ENCODE results near the gene SBF2.

Gene SBF2

DNA sequence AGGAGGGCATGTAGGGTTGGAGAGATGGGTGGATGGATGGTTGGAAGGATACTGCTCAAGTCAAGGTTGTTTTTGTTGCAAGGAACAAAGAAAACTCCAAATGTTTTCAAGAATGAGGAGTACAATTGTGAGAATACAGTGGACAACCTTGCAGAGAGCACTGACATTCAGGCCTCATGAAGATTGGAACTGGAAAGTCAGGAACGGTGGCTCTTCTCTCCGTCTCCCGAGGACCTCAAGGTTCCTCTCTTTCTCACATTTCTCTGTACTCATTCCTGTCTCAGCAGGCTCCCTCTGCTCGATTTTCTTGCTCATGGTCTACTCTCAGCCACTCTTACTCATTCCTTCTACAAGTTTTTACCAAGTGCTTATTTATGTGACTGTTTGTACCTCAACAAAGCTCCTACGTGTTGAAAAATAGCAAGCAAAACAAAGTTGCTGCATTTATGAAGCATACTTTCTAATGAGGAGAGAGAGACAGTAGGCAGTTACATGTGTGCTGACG lies 532.5 kb downstream of the SBF2 start:
- no peak overlapping the region for H3K27ac ChIP-seq (ENCODE audit: low read depth, low read length)
- no peaks in the 10 kb centered on the region for H3K79me1 ChIP-seq (ENCODE audit: low read length)
- no CpG with 5 or more reads among the region's 6 CpGs for WGBS (ENCODE audit: extremely low coverage, insufficient coverage, low lambda C conversion rate)
- H2BK5ac ChIP-seq (ENCODE audit: low read length) = no peak overlapping the region
- no peak overlapping the region for H3K18ac ChIP-seq (ENCODE audit: low read length)
- H3K4ac ChIP-seq (ENCODE audit: low read depth, low read length) = no peak overlapping the region
- H3K4me1 ChIP-seq (ENCODE audit: control insufficient read depth, low read depth, low read length) = peaks cover 17% of the 10 kb centered on the region
- no peak overlapping the region for H4K5ac ChIP-seq (ENCODE audit: low read length)
- no peaks in the 10 kb centered on the region for H3K79me2 ChIP-seq (ENCODE audit: control insufficient read depth, insufficient read depth, low read length)
- H3K4me2 ChIP-seq (ENCODE audit: low read length) = no peak overlapping the region
- no peak overlapping the region for H3K56ac ChIP-seq (ENCODE audit: low read length)
- H2BK15ac ChIP-seq (replicated peaks; ENCODE audit: low read depth) = no peak overlapping the region
- no peaks in the 10 kb centered on the region for H3K27me3 ChIP-seq (ENCODE audit: insufficient read depth, low read length, poor library complexity)
- no peak overlapping the region for H3K23ac ChIP-seq (ENCODE audit: low read length)
- no peak overlapping the region for H3K4me3 ChIP-seq (ENCODE audit: low read length)
- no peaks in the 10 kb centered on the region for H3K36me3 ChIP-seq (ENCODE audit: control insufficient read depth, insufficient read depth, low read length)
- no peak overlapping the region for H3K9ac ChIP-seq (ENCODE audit: low read length)
- no peak overlapping the region for H2AK5ac ChIP-seq (ENCODE audit: low read length)
- no peak for DNase-seq
- no peak overlapping the region for H4K8ac ChIP-seq (ENCODE audit: low read depth, low read length)
- H2BK120ac ChIP-seq (ENCODE audit: low read depth, low read length) = no peak overlapping the region

DNA sequence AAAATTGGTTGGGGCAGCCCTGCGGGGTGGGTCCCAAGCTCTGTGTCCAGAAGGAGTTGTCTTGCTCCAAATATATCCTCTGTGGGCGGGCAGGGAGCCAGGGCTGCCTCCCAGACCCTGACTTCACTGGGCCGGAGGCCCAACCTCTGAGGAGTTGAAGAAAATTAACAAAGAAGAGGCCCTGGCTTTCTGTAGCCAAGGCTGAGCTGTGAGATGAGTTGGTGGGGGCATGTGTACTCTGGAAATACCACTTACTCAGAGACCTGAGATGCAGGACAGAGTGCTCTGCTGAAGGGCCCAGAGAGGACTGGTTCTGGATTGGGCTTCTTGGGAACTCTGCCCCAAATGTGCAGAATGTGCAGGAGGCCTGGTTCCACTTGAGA lies 533.8 kb downstream of the SBF2 start:
- H3K23ac ChIP-seq (ENCODE audit: low read length) = no peak overlapping the region
- H3K56ac ChIP-seq (ENCODE audit: low read length) = no peak overlapping the region
- H3K79me1 ChIP-seq (ENCODE audit: low read length) = no peaks in the 10 kb centered on the region
- H3K4me1 ChIP-seq (ENCODE audit: control insufficient read depth, low read depth, low read length) = peaks cover 8% of the 10 kb centered on the region
- H2BK15ac ChIP-seq (replicated peaks; ENCODE audit: low read depth) = no peak overlapping the region
- H3K27me3 ChIP-seq (ENCODE audit: insufficient read depth, low read length, poor library complexity) = no peaks in the 10 kb centered on the region
- peak overlapping the region; percentile 27 for H2AK5ac ChIP-seq (ENCODE audit: low read length)
- H3K4ac ChIP-seq (ENCODE audit: low read depth, low read length) = peak overlapping the region; percentile 38
- no peak overlapping the region for H3K4me3 ChIP-seq (ENCODE audit: low read length)
- no peak overlapping the region for H4K5ac ChIP-seq (ENCODE audit: low read length)
- H3K4me2 ChIP-seq (ENCODE audit: low read length) = no peak overlapping the region
- H2BK5ac ChIP-seq (ENCODE audit: low read length) = no peak overlapping the region
- peak overlapping the region; percentile 34 for H3K18ac ChIP-seq (ENCODE audit: low read length)
- H4K8ac ChIP-seq (ENCODE audit: low read depth, low read length) = no peak overlapping the region
- no CpG with 5 or more reads among the region's 3 CpGs for WGBS (ENCODE audit: extremely low coverage, insufficient coverage, low lambda C conversion rate)
- H3K36me3 ChIP-seq (ENCODE audit: control insufficient read depth, insufficient read depth, low read length) = no peaks in the 10 kb centered on the region
- no peaks in the 10 kb centered on the region for H3K79me2 ChIP-seq (ENCODE audit: control insufficient read depth, insufficient read depth, low read length)
- H3K27ac ChIP-seq (ENCODE audit: low read depth, low read length) = no peak overlapping the region
- H3K9ac ChIP-seq (ENCODE audit: low read length) = no peak overlapping the region
- H2BK120ac ChIP-seq (ENCODE audit: low read depth, low read length) = no peak overlapping the region
- no peak for DNase-seq

DNA sequence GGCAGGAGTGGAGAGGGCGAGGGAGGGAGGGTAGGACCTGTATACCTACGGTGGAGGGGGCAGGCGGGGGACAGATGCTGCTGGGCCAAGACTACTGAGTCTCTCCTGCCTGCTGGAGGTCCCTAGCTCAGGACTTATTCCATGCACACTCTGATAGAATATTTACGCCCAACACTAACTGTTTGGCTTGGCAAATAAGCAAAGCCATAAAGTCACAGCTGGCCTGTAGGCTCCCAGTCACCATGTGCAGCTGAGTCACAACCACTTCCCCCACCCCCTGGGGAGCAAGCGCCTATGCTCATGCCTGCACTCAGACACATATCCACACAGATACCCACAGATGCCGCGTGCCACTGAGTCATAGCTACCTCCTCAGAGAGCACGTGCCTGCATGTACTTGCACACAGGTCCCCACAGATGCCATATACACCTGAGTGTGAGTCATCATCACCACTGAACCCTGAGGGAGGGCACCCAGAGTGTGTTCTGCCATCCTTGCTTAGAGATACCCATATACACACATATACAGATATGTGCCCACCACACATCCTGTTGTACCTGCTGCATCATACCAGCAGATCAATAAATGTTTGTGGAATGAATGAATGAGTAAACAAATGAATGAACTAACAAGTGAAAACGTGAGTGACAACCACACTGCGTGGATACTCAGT lies 534.4 kb downstream of the SBF2 start:
- Histone ChIP-seq H4K8ac (ENCODE audit: low read depth, low read length) (no peak overlapping the region), H2BK120ac (ENCODE audit: low read depth, low read length) (no peak overlapping the region), H2BK15ac (replicated peaks; ENCODE audit: low read depth) (no peak overlapping the region), H3K4me1 (ENCODE audit: control insufficient read depth, low read depth, low read length) (peaks cover 4% of the 10 kb centered on the region), H4K5ac (ENCODE audit: low read length) (no peak overlapping the region), H3K27me3 (ENCODE audit: insufficient read depth, low read length, poor library complexity) (no peaks in the 10 kb centered on the region), H3K18ac (ENCODE audit: low read length) (peak overlapping the region; percentile 78), H3K79me1 (ENCODE audit: low read length) (no peaks in the 10 kb centered on the region), H3K9ac (ENCODE audit: low read length) (peak overlapping the region; percentile 76), H3K56ac (ENCODE audit: low read length) (peak overlapping the region; percentile 92), H3K4ac (ENCODE audit: low read depth, low read length) (peak overlapping the region; percentile 74), H2AK5ac (ENCODE audit: low read length) (no peak overlapping the region), H3K4me3 (ENCODE audit: low read length) (no peak overlapping the region), H2BK5ac (ENCODE audit: low read length) (peak overlapping the region; percentile 68), H3K23ac (ENCODE audit: low read length) (no peak overlapping the region), H3K79me2 (ENCODE audit: control insufficient read depth, insufficient read depth, low read length) (no peaks in the 10 kb centered on the region), H3K27ac (ENCODE audit: low read depth, low read length) (no peak overlapping the region), H3K36me3 (ENCODE audit: control insufficient read depth, insufficient read depth, low read length) (no peaks in the 10 kb centered on the region), H3K4me2 (ENCODE audit: low read length) (no peak overlapping the region)
- no CpG with 5 or more reads among the region's 10 CpGs for WGBS (ENCODE audit: extremely low coverage, insufficient coverage, low lambda C conversion rate)
- no peak for DNase-seq

DNA sequence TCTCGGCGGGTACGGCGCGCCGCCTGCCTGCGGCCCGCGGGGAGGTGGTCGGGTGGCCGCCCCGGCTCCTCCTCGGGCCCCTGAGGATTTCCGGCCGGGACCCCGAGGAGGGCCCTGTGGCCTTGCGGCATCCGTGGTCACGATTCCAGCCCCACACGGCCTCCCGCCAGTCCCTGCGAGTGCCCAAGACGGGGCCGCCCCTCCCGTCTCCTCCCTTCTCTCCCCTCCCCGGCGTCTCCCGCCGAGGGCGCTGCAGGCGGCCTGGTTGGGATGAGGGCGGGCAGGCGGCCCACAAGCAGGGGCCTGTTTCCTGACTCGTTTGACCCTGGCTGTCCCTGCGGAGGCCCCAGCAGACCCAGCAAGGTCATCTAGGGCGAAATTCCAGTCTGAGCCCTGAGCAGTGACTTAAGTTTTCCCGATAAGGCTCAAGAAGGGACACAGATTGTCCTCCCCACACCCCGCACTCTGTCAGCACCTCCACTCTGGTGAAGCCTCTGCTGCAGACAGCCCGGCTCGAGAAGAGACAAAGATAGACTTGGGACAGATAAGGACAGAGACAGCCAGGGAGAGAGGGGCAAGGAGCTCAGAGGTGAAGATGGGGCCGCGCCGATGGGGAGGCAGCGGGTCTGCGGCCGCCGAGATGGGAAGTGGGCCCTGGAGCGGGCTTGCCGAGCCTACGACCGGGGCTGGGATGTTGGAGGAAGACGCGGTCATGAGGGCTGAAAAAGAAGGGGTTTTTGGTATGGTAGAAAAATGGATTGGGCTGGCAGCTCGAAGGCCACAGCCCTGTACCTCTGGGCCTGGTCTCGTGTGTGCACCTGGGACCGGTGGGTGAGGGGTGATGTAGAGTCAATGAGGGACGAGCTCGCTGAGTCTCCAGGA lies 535.1 kb downstream of the SBF2 start:
- H3K4ac ChIP-seq (ENCODE audit: low read depth, low read length) = peak overlapping the region; percentile 74
- peak overlapping the region; percentile 19 for H2BK120ac ChIP-seq (ENCODE audit: low read depth, low read length)
- no peak overlapping the region for H4K8ac ChIP-seq (ENCODE audit: low read depth, low read length)
- no peak overlapping the region for H4K5ac ChIP-seq (ENCODE audit: low read length)
- no peaks in the 10 kb centered on the region for H3K27me3 ChIP-seq (ENCODE audit: insufficient read depth, low read length, poor library complexity)
- DNase-seq = peak; percentile 86
- H3K4me2 ChIP-seq (ENCODE audit: low read length) = peak overlapping the region; percentile 51
- H3K79me2 ChIP-seq (ENCODE audit: control insufficient read depth, insufficient read depth, low read length) = no peaks in the 10 kb centered on the region
- peak overlapping the region; percentile 15 for H3K4me3 ChIP-seq (ENCODE audit: low read length)
- WGBS (ENCODE audit: extremely low coverage, insufficient coverage, low lambda C conversion rate) = no CpG with 5 or more reads among the region's 58 CpGs
- H3K18ac ChIP-seq (ENCODE audit: low read length) = peak overlapping the region; percentile 78
- H3K27ac ChIP-seq (ENCODE audit: low read depth, low read length) = peak overlapping the region; percentile 62
- H3K4me1 ChIP-seq (ENCODE audit: control insufficient read depth, low read depth, low read length) = peaks cover 4% of the 10 kb centered on the region
- H3K56ac ChIP-seq (ENCODE audit: low read length) = peak overlapping the region; percentile 92
- H3K79me1 ChIP-seq (ENCODE audit: low read length) = no peaks in the 10 kb centered on the region
- H2BK15ac ChIP-seq (replicated peaks; ENCODE audit: low read depth) = no peak overlapping the region
- H3K9ac ChIP-seq (ENCODE audit: low read length) = peak overlapping the region; percentile 76
- H3K23ac ChIP-seq (ENCODE audit: low read length) = peak overlapping the region; percentile 7
- H3K36me3 ChIP-seq (ENCODE audit: control insufficient read depth, insufficient read depth, low read length) = no peaks in the 10 kb centered on the region
- H2BK5ac ChIP-seq (ENCODE audit: low read length) = peak overlapping the region; percentile 68
- H2AK5ac ChIP-seq (ENCODE audit: low read length) = no peak overlapping the region

DNA sequence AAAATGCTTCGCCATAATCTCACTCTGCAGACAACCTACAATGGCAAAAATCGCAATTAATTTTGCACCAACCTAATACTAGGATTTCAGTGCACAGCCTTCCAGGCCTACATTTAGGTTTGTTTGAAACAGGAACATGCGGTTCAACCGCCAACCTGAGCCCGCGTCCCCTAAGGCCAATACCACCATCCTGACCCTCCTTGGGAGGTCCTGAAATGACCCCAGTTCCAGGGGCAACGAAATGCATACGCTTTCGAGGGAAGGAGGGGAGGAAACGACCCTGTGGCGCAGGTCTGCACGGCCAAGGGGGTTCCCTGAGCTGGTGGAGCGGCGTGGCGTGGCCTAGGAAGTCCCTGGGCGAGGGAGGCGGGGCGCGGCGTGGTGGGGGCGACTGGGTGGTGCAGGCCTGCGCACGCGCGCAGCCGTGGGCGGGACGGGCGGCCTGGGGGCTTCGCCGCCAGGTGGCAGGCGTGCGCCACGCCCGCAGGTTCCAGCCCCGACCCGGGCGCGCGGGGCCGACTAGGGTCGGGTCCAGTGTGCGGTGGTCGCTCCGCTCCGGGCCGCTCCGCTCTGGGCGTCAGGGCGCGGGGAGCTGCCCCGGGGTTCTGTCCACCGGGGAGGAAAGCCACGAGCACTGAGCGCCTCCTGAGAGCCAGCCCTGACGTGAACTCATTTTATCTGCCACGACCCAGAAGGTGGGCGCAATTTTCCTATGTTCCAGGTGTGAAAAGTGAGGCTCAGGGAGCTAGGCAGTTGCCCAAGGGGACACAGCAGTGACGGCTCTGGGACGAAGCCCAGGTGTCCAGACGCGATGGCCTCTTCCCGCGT lies 536.0 kb downstream of the SBF2 start:
- Histone ChIP-seq H3K79me1 (ENCODE audit: low read length) (no peaks in the 10 kb centered on the region), H3K23ac (ENCODE audit: low read length) (peak overlapping the region; percentile 7), H4K5ac (ENCODE audit: low read length) (no peak overlapping the region), H3K56ac (ENCODE audit: low read length) (peak overlapping the region; percentile 99), H3K36me3 (ENCODE audit: control insufficient read depth, insufficient read depth, low read length) (no peaks in the 10 kb centered on the region), H3K4me3 (ENCODE audit: low read length) (peak overlapping the region; percentile 15), H3K79me2 (ENCODE audit: control insufficient read depth, insufficient read depth, low read length) (no peaks in the 10 kb centered on the region), H3K4me2 (ENCODE audit: low read length) (peak overlapping the region; percentile 86), H3K18ac (ENCODE audit: low read length) (peak overlapping the region; percentile 78), H2BK120ac (ENCODE audit: low read depth, low read length) (no peak overlapping the region), H4K8ac (ENCODE audit: low read depth, low read length) (no peak overlapping the region), H3K9ac (ENCODE audit: low read length) (peak overlapping the region; percentile 88), H2BK15ac (replicated peaks; ENCODE audit: low read depth) (no peak overlapping the region), H3K27ac (ENCODE audit: low read depth, low read length) (peak overlapping the region; percentile 62), H2AK5ac (ENCODE audit: low read length) (peak overlapping the region; percentile 2), H2BK5ac (ENCODE audit: low read length) (peak overlapping the region; percentile 81), H3K4me1 (ENCODE audit: control insufficient read depth, low read depth, low read length) (peaks cover 4% of the 10 kb centered on the region), H3K27me3 (ENCODE audit: insufficient read depth, low read length, poor library complexity) (no peaks in the 10 kb centered on the region), H3K4ac (ENCODE audit: low read depth, low read length) (peak overlapping the region; percentile 74)
- no CpG with 5 or more reads among the region's 64 CpGs for WGBS (ENCODE audit: extremely low coverage, insufficient coverage, low lambda C conversion rate)
- peak; percentile 83 for DNase-seq
